Gastroesophageal sphincter (tissue), 4 donors: Measurements from ENCODE around the gene PLEKHG5. TPM values are rescaled to one million over a fixed set of nuclear protein-coding genes. Genes with fewer than 3 reads are reported as not detected.
"Not testable (repeated sequence)": the region's sequence is repeated elsewhere in the genome, so short reads cannot be mapped to it uniquely, and the experiment has no call there.

ENCODE experiments used
- ATAC-seq: fragments of 150-250 bp; one replicate; pipeline ENCODE4 v1.9.1; 2016; ENCODE audit warnings: mild to moderate bottlenecking, moderate library complexity
- H3K27ac ChIP-seq, 4 donors: fragments of 200-600 bp; sonication (generic) in 3 of 4; 1 replicate in 3 of 4; 2 replicates in 1 of 4; pipeline ENCODE4 v1.5.1; 2016 to 2019
- H3K27me3 ChIP-seq: fragments of 200-600 bp; sonication (generic); one replicate; pipeline ENCODE4 v1.5.1; 2019
- H3K36me3 ChIP-seq, 2 donors: fragments of 200-600 bp; sonication (generic); one replicate each; pipeline ENCODE4 v1.5.1; 2019; ENCODE audit warnings: control low read depth in 1 of 2
- H3K4me1 ChIP-seq, 3 donors: fragments of 200-600 bp; sonication (generic); 1 replicate in 2 of 3; 2 replicates in 1 of 3; pipeline ENCODE4 v1.5.1; 2016 to 2019; ENCODE audit warnings: control low read depth in 2 of 3
- H3K4me3 ChIP-seq, 2 donors: fragments of 200-600 bp; sonication (generic); one replicate each; pipeline ENCODE4 v1.5.1; 2019; ENCODE audit warnings: mild to moderate bottlenecking in 1 of 2, moderate library complexity in 1 of 2
- H3K9me3 ChIP-seq, 3 donors: fragments of 200-600 bp; sonication (generic); one replicate each; pipeline ENCODE4 v1.5.1; 2017 to 2019; ENCODE audit warnings: control low read depth in 2 of 3
- CTCF ChIP-seq, 4 experiments: fragments of 200-600 bp in 2 of 4; fragments of 450-650 bp in 2 of 4; sonication (generic) in 1 of 4; IDR thresholded peaks; one replicate each; pipeline ENCODE4 v1.5.1; 2017 to 2019; ENCODE audit warnings: antibody characterized with exemption in 4 of 4, mild to moderate bottlenecking in 2 of 4, moderate library complexity in 2 of 4
- EP300 ChIP-seq: sonication (generic); formaldehyde crosslinking; IDR thresholded peaks from one replicate; pipeline ENCODE4 v1.6.1; 2017; ENCODE audit warnings: antibody characterized with exemption, mild to moderate bottlenecking
- POLR2A ChIP-seq, 2 donors: fragments of 450-650 bp; IDR thresholded peaks; one replicate each; pipeline ENCODE4 v1.6.1; 2017; ENCODE audit warnings: antibody characterized with exemption in 2 of 2, mild to moderate bottlenecking in 2 of 2, moderate library complexity in 1 of 2
- POLR2AphosphoS5 ChIP-seq: sonication (generic); formaldehyde crosslinking; IDR thresholded peaks from one replicate; pipeline ENCODE4 v1.6.1; 2017; ENCODE audit warnings: antibody characterized with exemption
- WGBS, 2 donors: methylation state at CpG; one replicate each; pipeline ENCODE4 v1.1.5; 2018; ENCODE audit warnings: low coverage in 1 of 2; 5-methylcytosine and 5-hydroxymethylcytosine counted together
- total RNA-seq, 4 donors: library from RNA; depleted of rRNA; stranded (reverse); fragments of >200 nt; gene quantifications; one replicate each; pipeline ENCODE4 v1.1.0, GENCODE V29; 2016

Gene PLEKHG5
- total RNA-seq, 4 donors from 2014 or later: 8.6 to 14.0 (median 11.4) TPM

DNA sequence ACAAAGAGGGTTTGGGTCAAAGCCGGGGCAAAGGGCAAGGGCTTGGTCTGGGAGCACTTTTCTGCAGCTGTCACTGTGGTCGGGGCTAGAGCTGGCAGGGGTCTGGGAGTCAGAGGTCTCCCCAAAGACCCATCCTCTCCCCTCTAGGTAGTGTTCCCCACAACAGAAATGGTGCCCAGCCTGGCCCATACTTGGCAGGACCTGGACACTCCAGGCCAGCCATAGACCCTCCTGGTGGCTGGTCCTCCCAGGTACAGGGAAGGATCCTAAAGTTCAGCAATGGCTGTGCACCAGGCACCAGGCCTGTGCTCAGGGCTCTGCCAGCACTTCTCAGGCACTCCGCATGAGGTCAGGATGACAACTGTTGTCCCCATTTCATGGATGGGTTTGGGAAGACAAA is 55.9 kb downstream of the PLEKHG5 start:
- Histone ChIP-seq H3K4me1 (peaks cover 0 to 7% (median 2%) of the 10 kb centered on the region in 3 donors), H3K9me3 (no peaks in the 10 kb centered on the region), H3K27me3 (peaks cover 68% of the 10 kb centered on the region), H3K36me3 (no peaks in the 10 kb centered on the region), H3K4me3 (no peak overlapping the region), H3K27ac (no peak overlapping the region)
- WGBS, 2 donors: 100% methylated on average over 1 of the region's 3 CpGs; no CpG with 5 or more reads in 1 of the 2 donors
- TF ChIP-seq EP300: no peak
- no peak for TF ChIP-seq POLR2AphosphoS5
- no peak for TF ChIP-seq CTCF (IDR thresholded peaks at IDR 0.05)
- no peak for TF ChIP-seq POLR2A (IDR thresholded peaks at IDR 0.05)
- no peak for ATAC-seq

DNA sequence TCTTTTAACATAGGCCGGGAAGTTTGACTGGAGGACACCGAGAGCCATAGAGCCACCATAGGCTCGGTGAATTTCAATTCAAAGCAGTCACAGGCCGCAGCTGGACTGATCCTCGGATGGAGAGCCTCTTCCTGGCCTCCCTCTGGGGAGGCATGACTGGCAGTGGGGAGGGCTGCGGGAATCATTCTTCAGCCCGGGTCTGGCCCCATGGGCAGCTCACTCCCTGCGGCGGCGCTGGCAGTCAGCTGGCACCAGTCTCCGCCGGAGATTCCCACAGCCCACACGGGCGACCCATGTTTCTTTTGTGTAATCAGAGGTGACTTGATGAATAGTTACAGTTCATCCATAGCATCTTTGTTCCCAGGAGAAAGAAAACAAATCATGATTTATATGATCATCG is 56.3 kb downstream of the PLEKHG5 start:
- TF ChIP-seq POLR2A (IDR thresholded peaks at IDR 0.05): no peak
- TF ChIP-seq POLR2AphosphoS5: no peak
- no peak for TF ChIP-seq EP300
- no peak for TF ChIP-seq CTCF (IDR thresholded peaks at IDR 0.05)
- Histone ChIP-seq H3K36me3 (no peaks in the 10 kb centered on the region), H3K27me3 (peaks cover 68% of the 10 kb centered on the region), H3K4me3 (no peak overlapping the region), H3K27ac (no peak overlapping the region), H3K9me3 (no peaks in the 10 kb centered on the region), H3K4me1 (peaks cover 0 to 3% (median 0%) of the 10 kb centered on the region in 3 donors)
- no peak for ATAC-seq
- WGBS, 2 donors: 86% methylated on average over 4 of the region's 15 CpGs; no CpG with 5 or more reads in 1 of the 2 donors

DNA sequence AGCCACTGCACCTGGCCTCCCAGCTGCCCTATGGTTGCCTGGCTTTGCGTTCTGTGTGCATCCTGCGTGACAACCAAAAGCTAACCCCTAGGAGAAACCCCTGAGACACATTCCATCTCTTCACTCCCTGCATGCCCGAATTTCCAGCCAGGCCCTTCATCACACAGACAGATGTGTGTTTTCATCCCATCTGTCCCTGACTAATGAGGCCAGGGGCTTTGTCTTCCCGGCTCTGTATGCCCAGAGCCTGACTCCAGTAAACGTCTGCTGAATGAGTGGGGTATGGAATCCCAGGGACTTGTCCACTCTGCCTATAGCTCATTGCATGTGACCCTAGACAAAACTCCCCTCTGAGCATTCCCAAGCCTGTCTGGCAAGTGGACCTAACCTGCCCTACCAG is 57.3 kb downstream of the PLEKHG5 start:
- Histone ChIP-seq H3K27ac (no peak overlapping the region), H3K4me3 (no peak overlapping the region), H3K36me3 (no peaks in the 10 kb centered on the region), H3K9me3 (no peaks in the 10 kb centered on the region), H3K4me1 (no peaks in the 10 kb centered on the region), H3K27me3 (peaks cover 68% of the 10 kb centered on the region)
- no peak for TF ChIP-seq CTCF (IDR thresholded peaks at IDR 0.05)
- no peak for TF ChIP-seq EP300
- no peak for TF ChIP-seq POLR2A (IDR thresholded peaks at IDR 0.05)
- TF ChIP-seq POLR2AphosphoS5: no peak
- no peak for ATAC-seq
- WGBS, 2 donors: 53 to 67% methylated on average over 3 to 4 of the region's 5 CpGs

DNA sequence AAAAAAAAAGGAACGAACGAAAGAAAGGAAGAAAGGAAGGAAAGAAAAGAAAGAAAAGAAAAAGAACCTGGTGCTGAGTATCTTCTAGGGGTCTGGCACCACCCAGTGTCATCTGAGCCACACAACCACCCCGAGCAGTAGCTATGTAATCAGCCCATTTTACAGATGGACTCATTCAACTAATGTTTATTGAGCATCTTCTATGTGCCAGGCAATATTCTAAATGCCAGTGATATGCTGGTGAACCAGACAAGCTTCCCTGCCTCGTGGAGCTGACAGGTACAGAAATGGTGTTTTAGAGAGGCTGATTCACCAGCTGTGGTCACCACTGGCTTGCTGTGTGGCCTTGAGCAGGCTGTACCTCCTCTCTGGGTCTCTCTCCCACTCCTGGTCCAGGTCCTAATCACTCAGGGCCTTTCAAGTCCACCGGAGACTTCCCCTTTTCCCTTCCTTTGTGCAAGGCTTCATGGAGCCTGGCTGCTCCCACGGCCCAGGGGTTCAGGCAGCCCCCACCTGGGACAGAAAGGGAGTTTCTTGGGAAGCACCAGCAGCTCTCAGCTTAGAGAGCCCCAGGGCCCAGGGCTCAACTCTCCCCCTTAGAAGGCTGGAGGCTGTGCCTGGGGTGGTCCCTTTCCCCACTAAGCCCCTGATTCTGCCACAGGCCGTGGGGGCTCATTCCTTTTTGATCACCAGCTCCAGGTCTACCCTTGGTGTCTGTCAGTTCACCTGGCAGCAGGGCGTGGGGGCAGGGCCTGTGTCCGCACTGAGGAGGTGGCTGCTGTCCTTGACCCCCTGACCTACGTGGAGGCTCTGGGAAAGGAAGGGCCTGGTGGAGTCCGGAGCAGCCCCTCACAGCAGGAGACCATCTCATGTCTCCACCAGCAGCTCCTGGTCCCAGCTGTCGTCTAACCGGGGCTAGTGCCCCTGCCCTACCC is 59.6 kb downstream of the PLEKHG5 start:
- not testable (repeated sequence) for H3K36me3 ChIP-seq, H3K27ac ChIP-seq, H3K4me3 ChIP-seq, ATAC-seq, H3K9me3 ChIP-seq, H3K4me1 ChIP-seq
- H3K27me3 ChIP-seq: peaks cover 68% of the 10 kb centered on the region
- WGBS, 2 donors: 65 to 90% methylated on average over 2 to 3 of the region's 13 CpGs

DNA sequence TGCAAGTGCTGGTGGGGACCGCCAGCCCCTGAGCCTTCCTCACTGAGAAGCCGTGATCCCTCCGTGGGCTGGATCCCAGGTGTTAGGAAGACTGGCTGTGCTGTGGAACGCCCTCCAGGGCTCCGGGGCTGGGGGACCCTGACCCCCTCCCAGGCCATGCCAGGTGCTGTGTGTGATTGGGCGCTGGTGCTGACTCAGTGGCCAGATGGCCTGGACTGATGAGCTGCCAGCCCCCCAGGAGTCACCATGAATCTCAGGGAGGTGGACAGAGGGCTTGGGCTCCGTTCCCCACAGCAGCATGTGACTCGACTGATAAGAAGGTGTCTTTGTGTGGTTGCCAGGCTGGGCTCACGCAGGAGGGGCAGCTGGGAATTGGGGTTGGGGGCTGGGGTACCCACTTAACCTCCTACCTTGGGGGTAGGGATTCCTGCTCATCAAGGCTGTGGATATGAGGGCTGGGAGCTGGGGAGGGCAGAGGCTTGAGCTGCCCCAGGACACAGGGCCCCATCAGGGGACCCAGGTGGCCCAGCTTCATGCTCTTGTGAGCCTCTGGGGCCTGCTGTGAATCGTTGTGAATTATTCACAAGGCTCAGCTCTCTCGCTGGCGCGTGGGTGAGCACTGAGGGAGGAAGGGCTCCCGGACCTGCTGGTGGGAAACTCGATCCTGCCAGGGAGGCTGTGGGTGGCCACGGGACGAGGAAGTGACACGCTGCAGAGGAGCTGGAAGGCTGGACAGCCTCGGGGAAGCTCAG is 61.6 kb downstream of the PLEKHG5 start:
- H3K9me3 ChIP-seq, H3K27ac ChIP-seq, H3K4me1 ChIP-seq, H3K4me3 ChIP-seq, H3K36me3 ChIP-seq, ATAC-seq: not testable (repeated sequence)
- 17 to 25% methylated on average over 4 to 8 of the region's 19 CpGs for WGBS, 2 donors
- H3K27me3 ChIP-seq: peaks cover 71% of the 10 kb centered on the region

DNA sequence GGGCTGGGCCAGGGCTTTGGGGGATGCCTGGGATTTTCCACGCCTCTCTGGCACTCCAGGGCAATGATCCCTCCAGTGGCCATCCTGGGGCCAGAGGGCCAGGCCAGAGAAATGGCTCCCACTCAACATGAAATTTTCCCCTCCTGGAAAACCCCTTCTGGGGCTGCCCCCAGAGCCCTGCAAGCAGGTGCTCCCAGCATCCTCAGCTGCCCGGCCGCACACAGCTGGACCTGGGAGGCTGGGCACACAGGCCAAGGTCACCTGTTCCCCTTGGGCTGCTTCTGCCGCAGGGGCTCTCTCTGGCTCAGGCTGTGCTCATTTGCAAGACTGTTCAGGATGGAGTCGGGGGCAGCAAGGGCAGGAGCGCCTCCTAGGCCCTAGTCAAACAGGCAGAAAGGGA is 63.0 kb downstream of the PLEKHG5 start:
- WGBS, 2 donors: no CpG with 5 or more reads among the region's 6 CpGs
- Histone ChIP-seq H3K27me3 (peaks cover 84% of the 10 kb centered on the region), H3K4me1 (peaks cover 0 to 19% (median 3%) of the 10 kb centered on the region in 3 donors)
- H3K4me3 ChIP-seq, H3K36me3 ChIP-seq, ATAC-seq, H3K27ac ChIP-seq, H3K9me3 ChIP-seq: not testable (repeated sequence)
